CD4-positive, alpha-beta T cell treated with Interferon alpha-2 for 1 hour (primary cell): ENCODE results near the gene NT5DC1.
A peak's percentile ranks its signal among the peaks of the same experiment; 100 is the strongest.

Experiments
- DNase-seq, 2 donors: peaks; one replicate each; pipeline ENCODE4 v3.0.0-alpha.2; 2020 to 2022

Gene NT5DC1

DNA sequence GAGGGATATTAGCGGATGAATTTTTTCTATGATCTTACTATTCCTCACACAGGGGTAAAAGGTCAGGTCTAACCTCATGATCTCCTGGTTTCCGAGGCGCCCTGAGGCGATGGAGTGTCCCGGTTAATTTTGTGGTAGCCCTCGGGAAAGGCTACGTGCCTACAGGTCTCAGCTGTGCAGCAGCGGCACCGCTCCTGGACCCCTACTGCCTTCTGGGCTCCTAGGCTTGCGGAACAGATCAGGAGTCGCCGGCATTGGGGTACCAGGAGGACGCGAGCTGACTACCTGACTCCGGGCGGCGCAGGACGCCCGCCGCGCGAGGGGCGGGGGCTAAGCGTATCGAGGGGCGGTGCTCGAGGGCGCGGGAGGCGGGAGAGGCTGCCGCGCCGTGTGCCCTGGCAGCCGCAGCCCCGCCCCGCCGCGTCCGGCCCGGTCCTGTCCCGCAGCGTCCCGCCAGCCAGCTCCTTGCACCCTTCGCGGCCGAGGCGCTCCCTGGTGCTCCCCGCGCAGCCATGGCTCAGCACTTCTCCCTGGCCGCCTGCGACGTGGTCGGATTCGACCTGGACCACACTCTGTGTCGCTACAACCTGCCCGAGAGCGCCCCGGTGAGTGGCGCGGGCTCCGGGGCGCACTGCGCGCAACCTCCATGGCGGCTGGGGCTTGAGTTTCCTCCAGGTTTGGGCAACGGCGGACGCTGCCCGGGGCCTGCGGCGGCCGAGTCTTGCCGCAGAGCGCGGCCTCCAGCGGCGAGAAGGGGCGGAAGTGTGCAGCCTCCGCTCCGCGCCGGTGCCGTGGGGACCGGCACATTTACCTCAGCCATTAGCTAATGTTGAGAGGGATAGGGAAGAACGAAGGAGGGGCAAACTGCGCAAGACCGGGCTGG lies at the start of gene NT5DC1:
NT5DC1 (plus strand) TSS at position 435 of the 883 bp plus-strand sequence; CDS start at position 513, 78 bp downstream.
- DNase-seq: peak; percentile 76 to 85

GRCh38 chr6:116051244-116051643 lies 49.4 kb upstream of the NT5DC1 start:
- DNase-seq: no peak

DNA sequence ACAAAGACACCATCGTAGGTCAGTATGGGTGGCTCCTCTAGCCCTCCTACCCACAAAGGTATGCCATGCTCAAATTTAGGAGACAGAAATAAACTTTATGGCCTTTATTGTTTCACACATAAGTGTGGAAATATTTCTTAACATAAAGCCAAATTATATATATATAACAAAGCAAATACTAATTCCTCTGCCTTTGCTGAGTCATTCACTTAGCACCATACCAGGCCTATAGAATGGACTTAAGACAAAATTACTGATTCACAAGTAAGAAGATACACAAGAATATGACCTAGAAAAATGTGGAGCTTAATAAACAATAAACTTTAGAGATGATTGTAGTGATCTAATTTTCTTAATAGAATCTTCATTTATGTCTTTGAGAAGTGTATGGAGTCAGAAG lies 45.1 kb upstream of the NT5DC1 start:
- no peak for DNase-seq

DNA sequence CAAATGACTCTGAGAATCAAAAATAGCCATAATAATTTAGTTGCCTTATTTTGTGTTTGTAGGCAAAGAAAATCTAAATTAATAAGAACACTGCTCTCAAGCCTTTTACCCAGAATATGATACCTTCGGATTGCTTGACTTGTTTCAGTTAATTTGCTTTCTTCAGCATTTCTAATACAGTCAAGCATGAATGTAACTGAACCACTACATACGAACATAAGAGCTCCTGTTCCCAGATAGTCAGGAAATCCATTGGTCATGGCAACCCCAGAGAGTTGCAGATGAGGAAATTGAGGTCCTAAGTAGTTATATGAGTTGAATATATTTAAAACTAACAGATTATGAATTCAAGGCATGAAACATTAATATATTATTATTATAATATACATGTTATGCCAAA lies 42.9 kb upstream of the NT5DC1 start:
- no peak for DNase-seq

- no peak for DNase-seq
These were observed 40.7 kb upstream of the NT5DC1 start for GRCh38 chr6:116059713-116060571.

GRCh38 chr6:116060572-116061283 lies 39.9 kb upstream of the NT5DC1 start, which contains the start of gene FRK:
Gene FRK (minus strand): TSS chr6:116060891. CDS start chr6:116060311, 580 bp downstream.
- no peak for DNase-seq

- no peak for DNase-seq
These were observed 38.2 kb upstream of the NT5DC1 start for GRCh38 chr6:116062496-116062895.

DNA sequence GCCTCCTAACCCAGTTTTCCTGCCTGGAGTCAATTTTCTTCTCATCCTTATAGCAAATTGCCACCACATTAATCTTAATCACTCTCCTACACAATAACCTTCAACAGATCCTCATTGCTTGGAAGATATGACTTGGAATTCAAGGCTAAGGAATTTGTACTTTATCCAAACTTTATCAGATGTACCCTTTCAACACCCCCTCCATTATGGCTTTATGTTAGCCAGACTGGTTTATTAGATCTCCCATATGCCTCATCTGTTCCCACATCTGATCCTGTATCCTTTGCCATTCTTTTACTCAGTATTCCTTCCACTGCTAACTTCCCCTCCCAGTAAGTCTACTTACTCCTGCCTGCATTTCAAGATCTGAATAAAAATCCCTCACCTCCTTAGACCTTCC lies 36.0 kb upstream of the NT5DC1 start:
- no peak for DNase-seq

- no peak for DNase-seq
These were observed 33.9 kb upstream of the NT5DC1 start for GRCh38 chr6:116066789-116067188.

- DNase-seq: no peak
These were observed 30.6 kb upstream of the NT5DC1 start for GRCh38 chr6:116070101-116070500.

GRCh38 chr6:116070616-116071389 lies 29.9 kb upstream of the NT5DC1 start:
- DNase-seq: no peak

- no peak for DNase-seq
These were observed 28.3 kb upstream of the NT5DC1 start for GRCh38 chr6:116072368-116072767.

GRCh38 chr6:116073765-116074440 lies 26.8 kb upstream of the NT5DC1 start:
- DNase-seq: no peak

- no peak for DNase-seq
These were observed 25.8 kb upstream of the NT5DC1 start for GRCh38 chr6:116074732-116075390.

DNA sequence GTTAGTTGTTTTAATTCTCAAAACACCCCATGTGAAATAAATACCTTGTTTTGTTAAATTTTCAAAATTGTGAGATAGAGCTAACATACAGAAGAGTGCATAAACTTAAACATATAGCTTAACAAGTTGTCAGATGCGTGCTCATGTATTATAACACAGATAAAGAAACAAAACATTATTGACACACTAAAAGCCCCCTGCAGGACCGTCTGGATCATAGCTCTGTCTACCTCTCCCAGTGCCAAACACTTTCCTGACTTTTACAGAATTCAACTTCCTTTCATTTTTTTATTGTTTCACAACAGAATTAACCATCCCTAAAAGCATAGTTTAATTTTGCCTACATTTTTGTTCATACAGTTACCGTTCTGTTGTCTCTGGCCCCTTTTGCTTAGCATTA lies 22.1 kb upstream of the NT5DC1 start:
- no peak for DNase-seq

- DNase-seq: no peak
These were observed 21.7 kb upstream of the NT5DC1 start for GRCh38 chr6:116078945-116079344.

GRCh38 chr6:116083052-116083451 lies 17.6 kb upstream of the NT5DC1 start:
- DNase-seq: no peak

GRCh38 chr6:116084284-116084683 lies 16.4 kb upstream of the NT5DC1 start:
- DNase-seq: no peak

DNA sequence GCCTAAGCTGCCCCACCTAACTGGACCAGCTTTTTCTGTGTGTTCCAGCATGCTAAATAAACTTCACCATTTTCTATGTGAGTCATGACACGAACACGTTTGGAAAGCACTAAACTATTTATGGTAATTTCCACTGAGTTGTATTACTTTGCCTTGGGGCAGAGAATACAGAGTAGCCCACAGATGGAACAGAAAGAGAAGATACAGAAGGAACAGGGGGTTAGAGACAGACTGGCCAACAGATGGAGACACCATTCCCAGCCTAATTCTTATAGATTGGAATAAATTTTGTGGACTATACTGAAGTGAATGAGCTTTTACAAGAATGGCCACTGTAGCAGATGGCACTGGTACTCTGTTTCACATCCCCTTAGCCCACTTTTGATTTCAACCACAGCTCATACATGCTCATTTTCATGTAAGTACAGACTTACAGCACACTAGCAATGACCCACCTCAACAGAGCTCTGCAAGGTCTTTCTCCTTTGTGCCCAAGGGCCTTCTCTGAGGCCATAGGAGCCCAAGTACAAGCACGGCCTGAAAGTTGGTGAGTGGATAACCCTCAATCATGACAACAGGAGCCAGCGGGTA lies 13.1 kb upstream of the NT5DC1 start:
- no peak for DNase-seq

- no peak for DNase-seq
These were observed 11.7 kb upstream of the NT5DC1 start for GRCh38 chr6:116088946-116089345.

- no peak for DNase-seq
These were observed 10.4 kb upstream of the NT5DC1 start for GRCh38 chr6:116090251-116090650.
